Vagina (tissue), 2 donors: Measurements from ENCODE around the gene CECR2.
"Not testable (repeated sequence)": the region's sequence is repeated elsewhere in the genome, so short reads cannot be mapped to it uniquely, and the experiment has no call there.

Source experiments
- CTCF ChIP-seq, 3 experiments: fragments of 450-650 bp in 2 of 3; fragments of 200-600 bp in 1 of 3; sonication (generic) in 1 of 3; IDR thresholded peaks; one replicate each; pipeline ENCODE4 v1.5.1; 2017 to 2019; ENCODE audit warnings: antibody characterized with exemption in 3 of 3, mild to moderate bottlenecking in 2 of 3, moderate library complexity in 2 of 3
- POLR2A ChIP-seq, 2 donors: fragments of 450-650 bp; IDR thresholded peaks; one replicate each; pipeline ENCODE4 v1.6.1; 2017; ENCODE audit warnings: antibody characterized with exemption in 2 of 2, mild to moderate bottlenecking in 2 of 2, moderate library complexity in 2 of 2
- POLR2AphosphoS5 ChIP-seq, 2 donors: sonication (generic); formaldehyde crosslinking; IDR thresholded peaks; one replicate each; pipeline ENCODE4 v1.9.0; 2017; ENCODE audit warnings: antibody characterized with exemption in 2 of 2, mild to moderate bottlenecking in 2 of 2, low read depth in 1 of 2; ENCODE audit not compliant: insufficient read depth in 1 of 2

GRCh38 chr22:17566016-17566687, 196.9 kb downstream of the CECR2 start:
- TF ChIP-seq CTCF (IDR thresholded peaks at IDR 0.05); POLR2AphosphoS5 (IDR thresholded peaks at IDR 0.05; ENCODE audit: insufficient read depth in 1 of 2, low read depth in 1 of 2); POLR2A (IDR thresholded peaks at IDR 0.05): not testable (repeated sequence)
